Measurements from ENCODE around the gene DENND1A. TPM values are rescaled to one million over a fixed set of nuclear protein-coding genes. Genes with fewer than 3 reads are reported as not detected.
"Not testable (repeated sequence)": the region's sequence is repeated elsewhere in the genome, so short reads cannot be mapped to it uniquely, and the experiment has no call there.

DENND1A gene
- polyA plus RNA-seq, 1 donor, result 24.5 TPM

DNA sequence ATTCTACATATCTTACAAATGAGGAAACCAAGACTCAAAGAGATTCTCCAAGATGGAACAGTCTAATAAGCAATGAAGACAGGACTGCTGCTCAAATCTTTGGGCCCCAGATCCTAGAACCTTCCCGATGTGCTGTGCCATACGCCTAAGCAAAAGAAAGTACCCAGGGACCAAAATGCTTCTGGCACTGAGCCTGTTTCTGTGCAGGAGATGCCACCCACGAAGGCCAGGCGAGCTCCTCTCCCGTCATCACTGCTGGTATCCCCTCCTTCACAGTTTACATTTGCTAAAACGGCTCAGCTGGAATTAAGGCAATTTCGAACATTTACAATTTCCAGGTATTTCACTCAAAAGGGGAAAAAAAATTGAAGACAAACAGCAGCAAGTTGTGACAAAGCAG is 277.5 kb downstream of the DENND1A start:
- DNase-seq, result no peak

DNA sequence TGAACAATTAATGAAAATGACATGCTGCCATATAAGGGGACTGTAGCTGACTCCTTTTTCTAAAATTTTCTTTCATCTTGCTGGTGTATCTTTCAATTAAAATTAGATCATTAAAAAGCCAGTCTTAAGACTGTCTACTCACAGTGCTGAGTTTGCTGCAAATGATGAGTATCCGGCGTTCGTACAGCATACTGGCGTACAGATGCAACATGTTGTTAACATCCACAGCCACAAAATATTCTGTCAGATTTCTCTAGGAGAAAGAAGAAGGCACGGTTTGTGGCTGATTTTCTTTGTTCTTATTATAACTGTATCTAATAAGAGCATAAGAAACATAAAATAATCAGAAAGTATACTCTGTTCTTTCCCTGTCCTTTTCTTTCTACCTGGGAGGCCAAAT is 278.1 kb downstream of the DENND1A start:
- DNase-seq, result no peak

DNA sequence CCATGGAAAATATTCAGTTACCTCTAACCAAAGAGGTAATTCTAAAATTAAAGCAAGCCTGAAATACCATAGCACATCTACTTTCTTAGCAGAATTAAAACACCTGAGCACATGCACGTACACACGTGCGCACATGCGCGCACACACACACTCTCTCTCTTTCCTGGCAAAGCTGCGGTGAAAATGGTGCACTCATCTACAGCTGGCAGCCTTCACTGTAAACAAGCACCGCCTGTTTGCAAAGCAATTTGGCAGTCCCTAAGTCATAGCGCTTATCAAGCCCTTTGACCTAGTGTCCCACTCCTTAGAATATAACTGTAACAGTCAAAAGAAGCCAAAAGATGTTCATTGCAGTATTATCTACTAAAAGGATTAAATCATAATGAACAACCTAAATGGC is 278.7 kb downstream of the DENND1A start:
- DNase-seq, result no peak

DNA sequence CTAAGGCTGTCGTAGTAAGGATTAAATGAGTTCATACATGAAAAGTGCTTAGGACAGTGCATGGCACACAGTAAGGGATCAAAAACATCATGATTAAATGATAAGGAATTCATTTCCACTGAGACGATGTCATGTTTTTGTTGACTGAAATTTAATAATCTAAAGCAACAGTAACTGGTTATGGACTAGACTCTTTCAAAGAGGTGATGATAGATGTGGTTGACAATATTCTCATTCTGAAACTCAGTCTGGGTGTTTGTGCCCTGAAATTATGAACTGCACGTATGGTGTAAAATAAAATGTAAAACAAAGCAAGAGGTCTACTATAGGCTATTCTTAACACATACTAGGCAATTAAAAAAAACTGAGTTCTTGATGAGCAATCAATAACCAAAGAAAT is 280.0 kb downstream of the DENND1A start:
- DNase-seq, result no peak

DNA sequence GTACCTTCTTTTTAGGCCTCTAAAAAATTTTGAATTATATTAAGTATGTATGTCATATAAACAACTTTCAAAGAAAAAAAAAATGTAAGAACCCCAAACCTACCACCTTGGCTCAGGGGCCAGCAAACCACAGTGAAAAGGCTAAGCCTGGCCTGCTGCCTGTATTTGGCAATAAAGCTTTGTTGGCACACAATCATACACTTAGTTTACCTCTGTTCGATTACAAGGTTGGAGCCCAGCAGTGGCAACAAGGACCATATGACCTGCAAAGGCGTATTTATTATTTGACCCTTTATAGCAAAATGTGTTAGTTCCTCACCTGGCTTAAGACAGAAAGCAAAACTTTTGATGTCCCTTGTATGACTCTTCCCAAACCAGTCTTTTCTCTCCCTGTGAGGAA is 282.8 kb downstream of the DENND1A start:
- no peak for DNase-seq

DNA sequence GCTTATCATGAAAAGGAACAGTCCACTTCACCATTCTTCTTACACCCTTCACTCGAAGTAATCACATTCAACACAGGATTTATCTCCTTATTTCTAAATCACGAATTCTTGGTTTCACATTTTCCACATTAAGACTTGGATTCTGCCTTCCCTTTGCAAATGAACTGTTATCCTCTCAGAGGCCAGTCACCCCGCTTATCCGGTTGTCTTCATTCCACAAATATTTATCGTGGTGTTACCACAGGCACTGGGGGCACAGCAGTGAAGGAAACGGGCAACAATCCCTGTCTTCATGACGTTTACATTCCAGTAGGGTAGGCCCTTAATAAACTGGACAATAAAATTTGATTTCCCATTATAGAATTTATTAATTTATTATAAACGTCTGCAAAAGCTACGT is 284.2 kb downstream of the DENND1A start:
- DNase-seq, result no peak

DNA sequence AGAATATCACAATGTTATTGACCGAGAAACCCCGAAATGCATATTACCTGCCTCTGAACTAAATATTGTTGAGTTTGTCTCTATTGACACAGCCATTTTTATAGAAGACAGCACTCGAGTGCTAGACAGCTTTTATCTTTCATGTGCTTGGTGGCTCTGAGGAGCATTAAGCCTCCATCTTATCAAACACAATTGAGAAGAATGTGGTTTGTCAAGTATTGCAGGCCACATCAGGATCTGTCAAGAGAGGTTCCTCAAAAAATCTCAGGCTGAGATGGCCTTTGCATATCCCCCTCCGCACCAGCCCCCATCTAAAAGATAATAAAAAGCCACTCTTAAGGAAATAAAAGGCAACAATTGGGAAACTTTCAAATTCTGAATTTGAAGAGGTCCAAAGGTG is 284.8 kb downstream of the DENND1A start:
- no peak for DNase-seq

DNA sequence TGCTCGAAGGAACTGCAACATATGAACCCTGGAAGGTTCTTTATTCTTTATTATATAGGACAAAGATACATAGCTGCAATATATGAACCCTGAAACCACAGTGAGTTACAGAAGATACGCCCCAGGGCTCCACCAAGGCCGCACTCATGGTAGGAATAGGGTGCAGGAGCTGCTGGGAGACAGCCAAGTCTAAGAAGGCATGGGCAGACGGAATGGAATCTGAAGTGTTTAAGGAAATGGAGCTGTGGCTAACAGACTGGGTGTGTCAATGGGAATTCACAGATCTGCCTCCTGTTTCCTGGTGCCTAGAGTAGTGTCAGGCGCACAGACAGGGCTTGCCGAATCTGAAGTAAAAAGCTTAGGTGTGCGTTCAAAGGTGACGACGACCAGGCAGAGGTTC is 286.4 kb downstream of the DENND1A start:
- no peak for DNase-seq

DNA sequence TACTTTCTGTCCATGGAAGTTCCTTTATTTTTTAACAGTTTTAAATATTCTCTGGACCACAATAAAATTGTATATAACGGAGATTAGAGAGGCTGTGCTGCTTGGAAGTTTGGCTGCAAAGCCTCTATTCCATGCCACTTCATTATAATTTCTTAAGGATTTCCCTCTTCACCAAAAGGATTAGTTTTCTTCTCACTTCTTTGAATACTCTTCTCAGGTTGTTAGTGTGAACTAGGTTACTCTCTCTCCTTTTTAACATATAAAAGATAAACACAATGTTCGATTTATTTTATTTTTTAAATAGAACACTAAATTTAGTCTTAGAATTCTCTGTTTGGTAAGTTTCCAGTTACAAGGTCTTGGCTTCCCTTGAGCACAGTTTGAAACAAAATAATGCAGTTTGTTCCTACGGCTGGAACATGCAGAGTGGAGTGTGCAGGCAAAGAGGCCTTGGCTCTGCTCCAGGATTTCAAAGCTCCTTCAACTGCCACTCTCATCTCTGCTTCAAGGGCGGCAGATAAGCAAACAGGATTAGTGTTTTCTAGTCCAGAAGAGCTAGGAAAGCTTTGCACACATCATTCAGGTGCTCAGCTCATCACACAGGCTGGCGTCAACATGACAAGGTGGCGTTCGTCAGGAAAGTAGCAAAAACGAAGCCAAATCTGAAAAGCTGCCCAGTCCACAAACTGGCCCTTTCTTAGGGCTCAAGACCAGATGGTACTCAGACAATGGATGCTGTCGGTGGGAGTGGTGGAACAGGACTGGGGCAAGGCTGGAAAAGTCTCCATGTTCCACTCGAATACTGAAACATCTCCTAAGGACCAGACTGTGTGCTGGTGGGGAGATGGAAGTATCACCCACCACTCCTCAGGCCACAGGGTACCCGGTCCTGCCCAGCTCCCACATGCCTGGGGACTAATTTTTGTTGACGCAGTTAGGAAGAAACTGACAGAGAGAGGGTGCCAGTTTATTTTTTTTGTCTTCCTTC is 287.3 kb downstream of the DENND1A start:
- DNase-seq, result no peak

DNA sequence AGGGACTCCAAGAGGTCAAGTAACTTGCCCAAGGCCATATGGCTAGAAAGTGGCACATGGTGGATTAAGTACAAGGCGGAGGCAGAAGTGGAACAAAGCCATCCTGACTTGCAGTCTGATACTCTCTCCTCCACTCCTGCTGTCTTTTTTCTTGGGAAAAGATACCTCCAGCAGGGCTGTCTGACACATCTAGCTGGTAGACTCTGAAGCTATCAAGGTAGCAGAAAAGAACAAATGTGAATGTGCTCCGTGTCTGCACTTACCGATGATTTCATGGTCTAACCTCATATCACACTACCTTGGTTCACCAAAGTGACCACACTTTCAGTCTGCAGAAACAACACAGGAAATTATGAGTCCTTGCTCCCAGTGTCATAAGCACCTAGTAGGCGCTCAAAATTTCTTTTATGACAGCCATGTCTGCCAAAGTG is 289.1 kb downstream of the DENND1A start:
- DNase-seq, result no peak

DNA sequence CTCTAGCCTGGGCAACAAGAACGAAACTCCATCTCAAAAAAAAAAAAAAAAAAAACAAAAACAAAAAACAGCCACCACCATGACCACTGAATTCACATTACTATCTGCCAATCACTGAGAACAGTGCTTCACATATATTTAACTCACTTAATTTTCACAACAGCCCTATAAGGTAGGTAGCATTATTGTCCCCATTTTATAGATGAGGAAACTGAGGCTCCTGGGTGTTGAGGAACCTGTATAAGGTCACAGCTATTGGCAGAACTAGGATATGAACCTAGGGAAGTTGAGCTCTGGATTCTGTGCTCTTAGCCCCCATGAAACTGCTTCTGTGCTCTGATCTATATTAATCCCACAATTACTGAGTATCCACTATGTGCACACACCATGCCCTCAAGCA is 290.2 kb downstream of the DENND1A start:
- no peak for DNase-seq

DNA sequence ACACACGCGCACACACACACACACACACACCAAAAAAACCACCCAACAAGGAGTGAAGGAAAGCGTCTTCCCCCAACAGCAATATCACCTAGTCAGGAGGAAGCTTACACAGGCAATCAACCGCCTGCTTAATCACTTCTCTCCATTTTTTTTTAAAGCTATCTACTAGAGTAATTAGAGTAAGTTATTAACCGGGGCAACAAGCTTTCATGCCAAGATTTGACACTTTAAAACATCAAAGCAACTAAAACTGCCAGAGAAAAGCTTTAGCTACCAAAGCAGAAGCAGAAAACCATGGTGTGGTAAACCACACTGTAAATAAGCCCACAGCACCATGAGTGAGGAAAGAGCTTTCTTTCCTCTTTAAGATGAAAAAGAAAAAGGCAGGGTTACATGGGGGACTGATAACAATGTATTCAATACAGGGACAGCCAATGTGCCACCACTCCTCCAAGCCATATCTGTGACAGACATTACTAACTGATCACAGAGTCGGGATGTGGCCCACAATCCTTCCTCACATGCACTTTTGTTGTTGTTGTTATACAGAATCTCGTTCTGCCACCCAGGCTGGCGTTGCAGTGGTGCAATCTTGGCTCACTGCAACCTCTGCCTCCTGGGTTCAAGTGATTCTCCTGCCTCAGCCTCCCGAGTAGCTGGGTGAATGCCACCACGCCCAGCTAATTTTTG is 291.8 kb downstream of the DENND1A start:
- DNase-seq, result no peak

DNA sequence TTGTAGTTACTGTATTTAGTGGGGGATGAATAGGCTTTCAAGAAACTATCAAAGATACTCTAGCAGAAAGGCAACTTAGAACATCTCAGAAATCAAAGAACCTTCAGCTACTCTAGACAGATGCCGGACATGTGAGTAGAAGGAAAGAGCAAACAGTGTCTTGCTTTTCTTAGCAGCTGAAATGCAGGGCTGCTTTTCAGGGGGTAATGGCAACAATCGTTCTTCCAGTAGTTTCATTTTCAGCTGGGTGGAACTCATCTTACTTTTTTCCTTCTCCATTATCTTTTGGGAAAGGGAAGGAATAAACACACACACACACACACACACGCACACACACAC is 292.4 kb downstream of the DENND1A start:
- DNase-seq, result no peak

DNA sequence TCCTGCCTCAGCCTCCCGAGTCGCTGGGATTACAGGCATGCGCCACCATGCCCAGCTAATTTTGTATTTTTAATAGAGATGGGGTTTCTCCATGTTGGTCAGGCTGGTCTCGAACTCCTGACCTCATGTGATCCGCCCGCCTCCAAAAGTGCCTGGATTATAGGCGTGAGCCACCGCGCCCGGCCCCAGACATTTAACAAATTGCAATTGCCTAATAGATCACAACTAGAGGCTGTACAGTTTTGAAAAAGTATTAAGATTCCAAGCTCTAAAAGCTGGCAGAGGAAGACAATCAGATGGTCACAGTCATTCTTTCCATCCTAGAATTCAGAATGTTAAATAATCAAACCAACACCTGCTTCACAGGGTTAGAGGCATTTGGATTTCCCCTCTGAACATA is 293.1 kb downstream of the DENND1A start:
- DNase-seq, result not testable (repeated sequence)

DNA sequence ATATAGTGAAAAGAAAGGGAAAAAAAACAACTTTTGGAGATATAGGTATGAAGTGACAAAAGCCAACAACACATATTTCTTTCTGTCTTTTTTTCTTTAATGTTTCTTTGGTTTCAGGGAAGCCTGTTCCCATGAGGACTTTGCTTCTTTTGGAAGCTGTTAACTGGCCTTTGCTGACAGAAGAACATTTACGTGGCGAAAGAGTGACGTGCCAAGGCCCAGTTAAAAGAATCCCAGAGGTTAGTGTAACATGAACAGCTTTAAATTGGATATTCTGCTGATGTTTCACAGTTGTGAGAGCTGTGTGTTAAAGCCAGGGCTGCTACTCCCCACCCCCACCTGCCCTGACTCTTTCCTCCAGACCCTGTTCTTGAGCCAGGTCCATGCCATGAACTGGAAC is 298.1 kb downstream of the DENND1A start:
- no peak for DNase-seq

DNA sequence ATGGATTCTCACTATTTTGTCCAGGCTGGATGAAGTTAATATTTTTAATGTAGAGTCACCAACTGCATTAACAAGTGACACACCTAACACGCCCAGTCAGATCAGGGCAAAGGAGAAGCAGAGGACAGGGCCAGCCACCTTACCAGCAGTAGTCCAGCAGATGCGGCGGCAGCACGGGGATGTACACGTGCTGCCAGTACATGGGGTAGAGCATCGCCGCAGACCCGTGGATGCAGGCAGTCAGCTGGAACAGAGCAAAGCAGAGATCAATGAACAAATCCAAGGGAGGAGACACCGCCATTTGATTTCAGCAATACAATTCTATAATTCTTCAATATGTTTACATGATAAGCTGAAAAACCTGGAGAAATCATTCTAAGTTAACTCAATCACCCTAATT is 299.7 kb downstream of the DENND1A start:
- DNase-seq, result no peak

DNA sequence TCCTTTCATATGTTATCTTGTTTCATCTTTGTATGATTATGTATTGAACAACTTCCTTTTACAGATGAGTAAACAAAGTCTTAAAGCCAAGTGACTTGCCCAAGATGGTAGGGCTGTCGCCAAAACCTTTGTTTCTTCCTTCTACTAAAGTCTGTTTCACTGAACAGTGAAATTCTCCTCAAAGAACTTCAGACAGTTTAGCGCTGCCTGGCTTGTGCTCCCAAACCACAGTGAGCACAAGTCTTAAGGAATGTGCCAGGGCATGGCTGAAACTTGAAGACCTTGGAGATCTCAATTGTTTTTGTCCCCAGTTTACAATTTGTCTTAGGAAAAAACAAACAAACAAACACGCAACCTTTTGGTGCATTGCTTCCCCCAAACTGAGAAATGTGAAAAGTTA is 300.4 kb downstream of the DENND1A start:
- no peak for DNase-seq

DNA sequence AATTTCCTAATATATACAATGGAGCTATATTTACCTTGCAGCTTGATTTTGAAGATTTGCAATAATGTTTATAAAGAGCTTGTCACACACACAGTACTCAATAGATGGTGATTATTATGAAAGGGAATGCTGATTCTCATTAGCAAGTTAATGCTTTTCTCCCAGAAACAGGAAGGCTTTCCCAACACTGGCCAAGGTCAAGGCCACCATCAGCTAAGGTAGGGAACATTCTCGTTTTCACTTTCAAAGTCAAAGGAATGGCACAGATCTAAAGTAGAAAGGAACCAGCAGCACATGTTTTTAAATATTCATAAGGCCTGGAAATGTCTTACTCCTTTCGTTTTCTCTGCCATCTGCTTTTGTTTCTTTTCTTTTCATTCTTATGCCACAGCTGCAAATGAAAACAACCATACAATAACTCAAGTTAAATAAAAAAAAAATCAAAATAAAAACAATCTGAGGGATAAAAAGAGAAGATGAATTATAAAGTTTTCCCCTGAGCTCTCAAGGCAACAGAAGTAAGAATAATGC is 307.1 kb downstream of the DENND1A start:
- DNase-seq, result no peak

DNA sequence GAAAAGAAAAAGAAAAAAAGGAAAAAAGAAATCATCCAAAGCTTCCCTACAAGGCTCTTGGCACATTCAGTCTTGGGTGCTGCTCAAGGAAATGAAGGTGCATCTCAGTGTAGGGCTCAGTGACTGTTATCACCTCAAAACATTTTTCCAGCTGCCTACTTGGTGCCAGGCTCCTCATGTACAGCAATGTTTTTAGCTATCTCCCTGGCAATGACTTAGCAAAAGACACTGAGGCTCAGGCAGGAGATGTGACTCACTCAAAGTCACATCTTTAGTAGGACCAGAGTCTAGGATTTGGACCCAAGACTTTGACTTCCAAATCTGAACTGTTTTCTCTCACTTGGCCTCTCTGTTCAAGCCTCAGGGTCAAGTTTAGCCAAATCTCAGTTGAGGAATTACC is 309.7 kb downstream of the DENND1A start:
- DNase-seq, result no peak

DNA sequence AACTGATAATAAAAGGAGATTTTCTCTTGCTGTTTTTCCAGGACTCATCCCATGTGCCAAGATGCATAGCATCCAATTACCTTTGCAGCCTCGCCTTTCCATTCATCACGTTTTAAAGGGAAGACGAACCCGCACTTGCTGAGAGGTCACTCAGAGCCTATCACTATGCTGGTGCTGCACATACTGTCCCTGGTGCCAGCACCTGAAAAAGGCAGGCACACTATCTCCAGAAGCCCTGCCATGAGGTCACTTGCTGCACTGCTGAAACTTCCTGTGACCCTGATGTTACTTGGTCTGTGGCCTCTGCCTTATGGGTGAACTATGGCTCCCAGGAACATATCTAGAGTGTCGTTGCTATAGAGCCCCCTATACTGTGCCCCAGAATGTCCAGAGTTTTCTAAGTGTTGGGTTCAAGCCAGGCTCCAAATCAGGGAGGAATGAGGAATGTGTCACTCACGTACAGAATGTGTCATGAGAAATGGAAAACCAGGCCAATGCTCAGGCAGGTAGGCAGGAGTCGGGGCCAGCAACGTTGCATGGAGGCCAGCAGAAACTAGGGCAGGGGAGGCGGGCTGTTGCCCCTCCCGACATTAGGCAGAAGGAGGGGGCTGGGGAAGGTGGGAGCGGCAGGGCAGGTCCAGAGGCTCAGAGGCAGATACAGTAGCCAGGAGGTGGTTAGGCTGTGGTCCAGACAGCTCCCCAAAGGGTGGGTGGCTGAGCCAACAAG is 311.8 kb downstream of the DENND1A start:
- no peak for DNase-seq

DNA sequence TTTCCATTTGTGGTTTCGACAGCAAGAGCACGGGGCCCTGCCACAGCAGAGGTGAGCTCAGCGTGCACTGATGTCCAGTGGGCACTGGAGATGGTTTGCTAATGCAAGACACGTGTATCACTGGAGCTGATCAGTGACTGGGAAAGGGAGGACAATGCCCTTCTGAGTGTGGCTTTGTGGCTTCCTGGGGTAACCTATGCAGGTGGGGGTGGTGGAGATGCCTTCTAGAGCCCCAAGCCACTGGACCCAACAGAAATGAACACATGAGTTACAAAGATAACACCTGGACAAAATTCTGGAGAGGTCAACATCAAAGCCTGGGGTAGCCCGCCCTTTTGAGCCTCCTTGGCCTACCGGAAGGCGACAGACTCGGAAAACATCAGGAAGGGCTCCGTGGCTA is 312.6 kb downstream of the DENND1A start:
- DNase-seq, result no peak

DNA sequence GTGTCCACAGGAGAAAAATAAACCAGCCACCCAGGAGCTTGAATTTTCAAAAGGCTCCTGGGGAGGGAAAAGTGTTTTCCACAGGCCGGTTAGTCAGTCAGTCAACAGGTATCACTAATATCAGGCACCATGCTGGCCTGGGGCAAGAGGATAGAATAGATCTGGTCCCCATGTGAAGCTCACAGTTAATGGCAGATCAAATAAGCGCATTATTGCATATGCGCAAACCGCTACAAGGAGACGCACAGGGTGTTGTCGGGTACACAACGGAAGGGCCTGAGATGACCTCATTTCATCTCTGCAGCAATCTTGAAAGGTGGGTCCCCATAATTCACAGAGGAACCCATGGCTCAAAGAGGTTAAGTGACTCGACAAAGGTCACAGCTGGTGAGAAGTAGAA is 313.2 kb downstream of the DENND1A start:
- no peak for DNase-seq

DNA sequence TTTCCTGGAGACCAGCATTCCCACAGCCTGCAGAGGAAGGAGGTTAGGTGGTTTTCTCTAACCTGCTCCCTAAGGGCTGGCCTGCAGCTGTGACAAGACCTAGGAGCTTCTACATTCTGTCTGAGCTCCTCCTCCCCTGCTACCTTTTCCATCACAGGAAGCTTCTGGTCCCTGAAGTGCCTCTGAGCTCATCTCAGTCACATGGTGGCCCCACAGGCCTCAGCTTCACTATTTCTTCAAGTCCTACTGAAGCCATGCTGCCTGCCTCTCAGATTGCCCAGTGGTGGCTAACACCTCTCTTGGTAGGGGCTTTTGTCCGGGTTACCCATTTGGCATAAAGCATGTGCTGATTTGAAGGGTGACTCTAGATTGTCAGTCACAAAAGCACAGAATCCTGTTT is 314.5 kb downstream of the DENND1A start:
- DNase-seq, result no peak

Measured in left kidney (tissue), 2 donors.